HEK293 (cell line): Measurements from ENCODE around the gene FAF2.

Experiments
- OVOL3 ChIP-seq: fragments of 450-650 bp; formaldehyde crosslinking; IDR thresholded peaks from 2 replicates; pipeline ENCODE4 v1.5.1; 2016; ENCODE audit warnings: missing biosample characterization, missing genetic modification characterization
- PRDM10 ChIP-seq: fragments of 450-650 bp; formaldehyde crosslinking; IDR thresholded peaks from 2 replicates; pipeline ENCODE4 v1.5.1; 2016; ENCODE audit warnings: missing biosample characterization, missing genetic modification characterization
- RBAK ChIP-seq: fragments of 450-650 bp; formaldehyde crosslinking; IDR thresholded peaks from 2 replicates; pipeline ENCODE4 v1.5.1; 2016; ENCODE audit warnings: missing biosample characterization, missing genetic modification characterization
- ZNF830 ChIP-seq: fragments of 450-650 bp; IDR thresholded peaks from 2 replicates; pipeline ENCODE4 v1.5.0; 2018; ENCODE audit warnings: missing biosample characterization, missing genetic modification characterization, low read depth, mild to moderate bottlenecking, moderate library complexity
- ZSCAN23 ChIP-seq: fragments of 450-650 bp; formaldehyde crosslinking; IDR thresholded peaks from 2 replicates; pipeline ENCODE4 v1.5.1; 2016; ENCODE audit warnings: missing biosample characterization, missing genetic modification characterization
- ZSCAN5A ChIP-seq: fragments of 450-650 bp; formaldehyde crosslinking; IDR thresholded peaks from 2 replicates; pipeline ENCODE4 v1.5.1; 2016; ENCODE audit warnings: missing biosample characterization, missing genetic modification characterization

- no peak for TF ChIP-seq ZNF830
- no peak for TF ChIP-seq OVOL3
- TF ChIP-seq ZSCAN23, result no peak
- TF ChIP-seq RBAK, result no peak
- no peak for TF ChIP-seq PRDM10 (tag by site-specific recombination)
- TF ChIP-seq ZSCAN5A, result no peak
These were observed 81.0 kb downstream of the FAF2 start for GRCh38 chr5:176529116-176529740.
